Activated CD4-positive, alpha-beta T cell treated with anti-CD3 and anti-CD28 coated beads, Interleukin-2, amount 50 U/mL, for 16 hours (primary cell): Measurements from ENCODE around the gene PTAR1.

ENCODE experiments used
- DNase-seq: peaks from one replicate; pipeline ENCODE4 v3.0.0-alpha.2; 2020

The PTAR1 gene

GRCh38 chr9:69748304-69748703, 11.5 kb downstream of the PTAR1 start:
- DNase-seq = no peak

- DNase-seq = no peak
Observed at GRCh38 chr9:69746859-69747560, 12.8 kb downstream of the PTAR1 start.

GRCh38 chr9:69745716-69746437, 13.9 kb downstream of the PTAR1 start:
- no peak for DNase-seq

- DNase-seq = no peak
Observed at GRCh38 chr9:69744688-69745380, 15.0 kb downstream of the PTAR1 start.

GRCh38 chr9:69743930-69744329, 15.9 kb downstream of the PTAR1 start:
- no peak for DNase-seq

- DNase-seq = no peak
Observed at GRCh38 chr9:69740872-69741505, 18.8 kb downstream of the PTAR1 start.

- DNase-seq = no peak
Observed at GRCh38 chr9:69731348-69731747, 28.5 kb downstream of the PTAR1 start.

- DNase-seq = no peak
Observed at GRCh38 chr9:69719983-69720382, 39.8 kb downstream of the PTAR1 start.

- no peak for DNase-seq
Observed at GRCh38 chr9:69719367-69719766, 40.4 kb downstream of the PTAR1 start.

- DNase-seq = no peak
Observed at GRCh38 chr9:69718218-69718617, 41.6 kb downstream of the PTAR1 start.

- DNase-seq = no peak
Observed at GRCh38 chr9:69715825-69716224, 44.0 kb downstream of the PTAR1 start.

GRCh38 chr9:69715096-69715495, 44.7 kb downstream of the PTAR1 start:
- no peak for DNase-seq

GRCh38 chr9:69697475-69697874, 62.3 kb downstream of the PTAR1 start:
- no peak for DNase-seq

GRCh38 chr9:69696802-69697201, 63.0 kb downstream of the PTAR1 start:
- no peak for DNase-seq

GRCh38 chr9:69689991-69690538, 69.7 kb downstream of the PTAR1 start:
- no peak for DNase-seq

GRCh38 chr9:69683927-69684326, 75.9 kb downstream of the PTAR1 start:
- DNase-seq = no peak

- no peak for DNase-seq
Observed at GRCh38 chr9:69678843-69679538, 80.8 kb downstream of the PTAR1 start.

GRCh38 chr9:69677931-69678330, 81.9 kb downstream of the PTAR1 start:
- no peak for DNase-seq

GRCh38 chr9:69675563-69675962, 84.2 kb downstream of the PTAR1 start:
- no peak for DNase-seq

GRCh38 chr9:69674716-69675438, 84.9 kb downstream of the PTAR1 start:
- no peak for DNase-seq

GRCh38 chr9:69674112-69674685, 85.6 kb downstream of the PTAR1 start:
- DNase-seq = no peak

GRCh38 chr9:69673311-69673640, 86.5 kb downstream of the PTAR1 start:
- DNase-seq = no peak
